ENCODE results near the gene SLTM. TPM values are rescaled to one million over a fixed set of nuclear protein-coding genes. Genes with fewer than 3 reads are reported as not detected.

The SLTM gene
- total RNA-seq, 6 donors from 2014 or later, result 77.2 to 261 (median 100) TPM

DNA sequence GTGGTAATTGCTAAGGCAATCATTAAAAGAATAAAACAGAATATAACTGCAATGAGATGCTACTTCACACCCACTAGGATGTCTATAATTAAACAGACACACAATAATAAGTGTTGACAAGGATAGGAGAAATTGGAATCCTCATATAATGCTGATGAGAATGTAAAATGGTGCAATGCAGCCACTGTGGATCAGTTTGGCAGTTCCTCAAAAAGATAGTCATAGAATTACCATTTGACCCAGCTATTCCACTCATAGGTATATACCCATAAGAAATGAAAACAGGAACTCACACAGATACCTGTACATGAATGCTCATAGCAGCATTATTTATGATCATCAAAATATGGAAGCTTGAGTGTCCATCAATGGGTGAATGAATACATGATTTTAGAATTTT is 44.4 kb upstream of the SLTM start:
- Histone ChIP-seq H3K4me1 (peaks cover 10 to 23% (median 18%) of the 10 kb centered on the region in 4 donors), H3K36me3 (no peaks in the 10 kb centered on the region), H3K4me3 (no peak overlapping the region), H3K27ac (no peak overlapping the region), H3K9me3 (no peaks in the 10 kb centered on the region), H3K27me3 (no peaks in the 10 kb centered on the region)
- no peak for ATAC-seq (ENCODE audit: low FRiP score in 2 of 2)
- no peak for DNase-seq
- no peak for TF ChIP-seq POLR2A (IDR thresholded peaks at IDR 0.05)
- no peak for TF ChIP-seq POLR2AphosphoS5 (IDR thresholded peaks at IDR 0.05)
- no peak for TF ChIP-seq CTCF (IDR thresholded peaks at IDR 0.05)
- no peak for TF ChIP-seq EP300 (IDR thresholded peaks at IDR 0.05)

DNA sequence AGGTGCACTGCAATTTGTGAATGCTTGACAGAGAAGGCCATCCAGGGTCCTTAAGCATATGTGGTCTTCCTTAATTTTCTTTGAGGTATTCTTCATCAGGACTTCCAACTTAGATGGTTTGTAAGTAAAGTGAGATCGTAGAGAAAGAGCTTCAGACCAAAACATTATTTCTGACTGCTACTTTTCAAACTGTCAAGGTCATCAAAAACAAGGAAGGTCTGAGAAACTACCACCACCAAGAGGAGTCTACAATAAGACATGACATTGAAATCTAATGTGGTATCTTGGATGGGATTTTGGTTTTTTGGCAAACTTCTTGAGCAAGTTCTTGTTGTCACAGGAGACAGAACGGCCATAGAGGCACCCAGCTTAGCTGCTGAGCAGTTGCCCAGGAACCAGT is 34.0 kb upstream of the SLTM start:
- no peak for DNase-seq
- H3K4me1 ChIP-seq, result no peaks in the 10 kb centered on the region
- TF ChIP-seq CTCF (IDR thresholded peaks at IDR 0.05), result no peak
- no peak for TF ChIP-seq EP300 (IDR thresholded peaks at IDR 0.05)
- TF ChIP-seq POLR2AphosphoS5 (IDR thresholded peaks at IDR 0.05), result no peak
- no peak for TF ChIP-seq POLR2A (IDR thresholded peaks at IDR 0.05)
- H3K4me3 ChIP-seq, result no peak overlapping the region
- H3K36me3 ChIP-seq, result no peaks in the 10 kb centered on the region
- no peak overlapping the region for H3K27ac ChIP-seq
- H3K9me3 ChIP-seq, result no peaks in the 10 kb centered on the region
- no peak for ATAC-seq (ENCODE audit: low FRiP score in 2 of 2)
- WGBS, 2 donors, result 83 to 94% methylated on average over 2 of the region's 2 CpGs
- no peaks in the 10 kb centered on the region for H3K27me3 ChIP-seq

GRCh38 chr15:58966698-58967097 is 33.2 kb upstream of the SLTM start:
- H3K4me3 ChIP-seq, result no peak overlapping the region
- no peaks in the 10 kb centered on the region for H3K4me1 ChIP-seq
- no peaks in the 10 kb centered on the region for H3K36me3 ChIP-seq
- no peaks in the 10 kb centered on the region for H3K27me3 ChIP-seq
- ATAC-seq (ENCODE audit: low FRiP score in 2 of 2) (no peak), DNase-seq (no peak)
- TF ChIP-seq CTCF (IDR thresholded peaks at IDR 0.05), result no peak
- TF ChIP-seq EP300 (IDR thresholded peaks at IDR 0.05), result no peak
- TF ChIP-seq POLR2A (IDR thresholded peaks at IDR 0.05), result no peak
- no peak for TF ChIP-seq POLR2AphosphoS5 (IDR thresholded peaks at IDR 0.05)
- WGBS, 2 donors, result 83 to 88% methylated on average over 3 of the region's 3 CpGs
- no peak overlapping the region for H3K27ac ChIP-seq
- H3K9me3 ChIP-seq, result no peaks in the 10 kb centered on the region

DNA sequence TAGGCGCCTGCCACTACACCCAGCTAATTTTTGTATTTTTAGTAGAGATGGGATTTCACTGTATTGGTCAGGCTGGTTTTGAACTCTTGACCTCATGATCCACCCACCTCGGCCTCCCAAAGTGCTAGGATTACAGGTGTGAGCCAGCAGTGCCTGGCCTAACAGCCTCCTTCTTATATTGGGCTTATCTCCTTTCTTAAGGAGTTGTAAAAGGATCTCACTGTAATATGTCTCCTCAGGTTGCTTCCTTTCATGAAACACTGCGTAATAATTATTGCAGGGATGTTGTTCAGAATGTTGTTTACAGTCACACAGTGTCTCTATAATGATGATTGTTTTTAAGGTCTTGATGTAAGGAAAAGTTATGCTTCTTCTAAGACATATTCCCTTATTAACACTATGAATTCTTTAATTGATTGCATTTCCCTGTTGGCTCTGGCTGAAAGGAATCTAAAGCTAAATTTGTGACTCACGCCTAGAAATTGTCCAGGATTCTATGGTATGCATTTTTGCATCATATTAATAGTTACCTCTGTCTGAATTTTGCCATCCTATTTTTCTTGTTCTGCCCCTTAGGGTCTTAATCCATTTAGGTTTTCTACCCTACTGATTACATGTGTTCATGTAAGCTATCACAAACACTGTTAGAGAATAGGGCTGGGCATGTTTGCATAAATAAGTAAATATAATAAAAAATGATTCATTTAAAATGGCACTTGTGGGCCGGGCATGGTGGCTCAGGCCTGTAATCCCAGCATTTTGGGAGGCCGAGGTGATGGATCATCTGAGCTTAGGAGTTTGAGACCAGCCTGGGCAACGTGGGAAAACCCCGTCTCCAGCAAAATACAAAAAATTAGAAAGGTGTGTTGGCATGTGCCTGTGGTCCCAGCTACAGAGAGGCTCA is 29.4 kb upstream of the SLTM start:
- H3K4me3 ChIP-seq, result no peak overlapping the region
- no peak for DNase-seq
- H3K27ac ChIP-seq, result no peak overlapping the region
- H3K4me1 ChIP-seq, result no peaks in the 10 kb centered on the region
- H3K27me3 ChIP-seq, result no peaks in the 10 kb centered on the region
- H3K36me3 ChIP-seq, result no peaks in the 10 kb centered on the region
- no peak for ATAC-seq (ENCODE audit: low FRiP score in 2 of 2)
- WGBS, 2 donors, result 89 to 90% methylated on average over 8 of the region's 8 CpGs
- TF ChIP-seq EP300 (IDR thresholded peaks at IDR 0.05) (no peak), POLR2A (IDR thresholded peaks at IDR 0.05) (no peak)
- no peaks in the 10 kb centered on the region for H3K9me3 ChIP-seq

DNA sequence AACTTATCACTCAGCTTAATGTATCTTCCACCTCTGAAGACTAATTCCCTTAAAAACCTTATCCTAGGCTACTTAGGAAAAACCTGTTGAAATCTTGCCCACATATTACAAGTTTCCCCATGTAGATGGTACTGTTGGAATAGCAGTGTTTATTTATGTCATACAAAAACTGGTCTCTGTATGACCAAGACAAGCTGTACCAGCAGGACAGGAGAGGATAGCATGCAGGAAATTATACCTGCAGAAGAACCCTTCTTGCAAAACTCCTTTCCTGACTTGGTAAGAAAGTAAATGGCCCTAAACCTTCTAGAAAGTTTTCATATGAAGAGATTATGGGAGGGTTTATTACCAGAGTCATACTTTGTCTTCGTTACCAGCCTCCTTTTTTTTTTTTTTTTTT is 28.7 kb upstream of the SLTM start:
- no peak overlapping the region for H3K4me3 ChIP-seq
- H3K27ac ChIP-seq, result no peak overlapping the region
- ATAC-seq (ENCODE audit: low FRiP score in 2 of 2) (no peak), DNase-seq (no peak)
- WGBS, 2 donors, result 88 to 95% methylated on average over 1 of the region's 1 CpG
- TF ChIP-seq CTCF (IDR thresholded peaks at IDR 0.05), result no peak
- TF ChIP-seq POLR2AphosphoS5 (IDR thresholded peaks at IDR 0.05), result no peak
- TF ChIP-seq POLR2A (IDR thresholded peaks at IDR 0.05), result no peak
- no peak for TF ChIP-seq EP300 (IDR thresholded peaks at IDR 0.05)
- H3K9me3 ChIP-seq, result no peaks in the 10 kb centered on the region
- H3K27me3 ChIP-seq, result no peaks in the 10 kb centered on the region
- no peaks in the 10 kb centered on the region for H3K4me1 ChIP-seq
- H3K36me3 ChIP-seq, result no peaks in the 10 kb centered on the region

Data from upper lobe of left lung (tissue), 6 donors.